ENCODE measurements around the gene CHST4. TPM values are rescaled to one million over a fixed set of nuclear protein-coding genes. Genes with fewer than 3 reads are reported as not detected.

The CHST4 gene
- polyA plus RNA-seq, 1 donor from 2014 or later: not detected

DNA sequence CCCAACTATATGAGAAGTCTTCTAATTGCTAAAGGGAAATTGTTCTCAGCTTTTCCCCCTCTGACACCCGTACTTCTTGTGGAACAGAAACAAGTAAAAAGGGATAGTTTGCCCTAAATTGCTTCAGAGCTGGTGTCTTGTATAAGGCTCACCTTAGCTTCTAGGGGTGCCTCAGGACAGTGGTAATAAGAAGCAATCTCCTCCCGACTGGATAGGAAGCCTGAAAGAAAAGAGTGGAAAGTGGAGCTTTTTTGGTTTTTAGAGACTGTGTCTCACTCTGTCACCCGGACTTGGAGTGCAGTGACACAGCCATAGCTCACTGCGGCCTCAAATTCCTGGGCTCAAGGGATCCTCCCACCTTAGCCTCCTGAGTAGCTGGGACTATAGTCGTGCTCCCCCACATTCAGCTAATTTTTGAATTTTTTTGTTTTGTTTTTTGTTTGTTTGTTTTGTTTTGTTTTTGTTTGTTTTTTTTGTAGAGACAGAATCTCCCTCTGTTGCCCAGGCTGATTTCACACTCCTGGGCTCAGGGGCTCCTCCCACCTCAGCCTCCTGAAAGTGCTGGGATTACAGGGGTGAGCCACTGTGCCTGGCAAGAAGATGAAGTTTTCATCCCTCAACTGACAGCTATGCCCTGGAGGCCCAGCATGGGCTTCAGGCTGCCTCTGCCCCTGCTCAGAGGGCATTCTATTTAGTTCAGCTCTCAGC, 47.3 kb downstream of the CHST4 start:
- no peak overlapping the region for H3K4me3 ChIP-seq (ENCODE audit: low read length)
- H3K9ac ChIP-seq (ENCODE audit: low read length): no peak overlapping the region
- H3K4me2 ChIP-seq (ENCODE audit: low read length): no peak overlapping the region
- no peaks in the 10 kb centered on the region for H3K36me3 ChIP-seq (ENCODE audit: insufficient read depth, low read length)
- H3K79me2 ChIP-seq (replicated peaks; ENCODE audit: insufficient read depth, low read length): no peaks in the 10 kb centered on the region
- no peak overlapping the region for H3K27ac ChIP-seq (ENCODE audit: low read length)
- no peaks in the 10 kb centered on the region for H3K9me2 ChIP-seq (ENCODE audit: insufficient read depth, low read length)
- no peaks in the 10 kb centered on the region for H3K9me3 ChIP-seq (ENCODE audit: low read length)
- TF ChIP-seq MXI1 (conservative IDR thresholded peaks at IDR 0.05; ENCODE audit: poor library complexity, severe bottlenecking) (no peak), SMC3 (conservative IDR thresholded peaks at IDR 0.05; ENCODE audit: poor library complexity) (no peak), POLR2AphosphoS5 (IDR thresholded peaks at IDR 0.05) (no peak), EZH2 (IDR thresholded peaks at IDR 0.05; ENCODE audit: borderline replicate concordance, insufficient read depth, low read length, poor library complexity, severe bottlenecking) (no peak), REST (IDR thresholded peaks at IDR 0.05; ENCODE audit: borderline replicate concordance) (no peak)
- no peaks in the 10 kb centered on the region for H3F3A ChIP-seq (ENCODE audit: insufficient read depth, low read length, poor library complexity, severe bottlenecking)
- H4K20me1 ChIP-seq (ENCODE audit: insufficient read depth): no peaks in the 10 kb centered on the region
- H2AFZ ChIP-seq (ENCODE audit: low read depth, low read length): no peak overlapping the region
- no peaks in the 10 kb centered on the region for H3K27me3 ChIP-seq (ENCODE audit: insufficient read depth, low read depth, low read length)

DNA sequence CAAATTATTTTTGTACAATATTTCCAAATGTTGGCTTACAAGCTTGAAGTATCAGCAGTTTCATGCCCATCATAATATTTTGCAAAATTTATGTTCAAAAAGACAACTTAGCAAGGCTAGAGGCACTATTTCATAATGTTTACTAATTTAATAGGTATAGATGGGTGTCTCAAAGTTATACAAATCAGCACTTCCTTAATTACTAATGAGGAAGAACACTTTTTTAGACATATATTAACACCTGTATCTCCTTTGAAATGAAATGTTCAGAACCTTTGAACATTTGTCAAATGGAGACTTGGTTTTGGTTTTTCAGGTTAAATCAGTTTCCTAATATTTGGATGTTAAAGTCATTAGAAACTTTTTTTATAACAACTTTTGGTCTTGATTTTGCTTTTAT, 48.5 kb downstream of the CHST4 start:
- Histone ChIP-seq H3K9me2 (ENCODE audit: insufficient read depth, low read length) (no peaks in the 10 kb centered on the region), H3K27me3 (ENCODE audit: insufficient read depth, low read depth, low read length) (no peaks in the 10 kb centered on the region), H3K4me3 (ENCODE audit: low read length) (no peak overlapping the region), H2AFZ (ENCODE audit: low read depth, low read length) (no peak overlapping the region), H3K9me3 (ENCODE audit: low read length) (no peaks in the 10 kb centered on the region), H3F3A (ENCODE audit: insufficient read depth, low read length, poor library complexity, severe bottlenecking) (no peaks in the 10 kb centered on the region), H4K20me1 (ENCODE audit: insufficient read depth) (no peaks in the 10 kb centered on the region), H3K36me3 (ENCODE audit: insufficient read depth, low read length) (no peaks in the 10 kb centered on the region), H3K9ac (ENCODE audit: low read length) (no peak overlapping the region), H3K79me2 (replicated peaks; ENCODE audit: insufficient read depth, low read length) (no peaks in the 10 kb centered on the region), H3K27ac (ENCODE audit: low read length) (no peak overlapping the region), H3K4me2 (ENCODE audit: low read length) (no peak overlapping the region)
- TF ChIP-seq CTCF (IDR thresholded peaks at IDR 0.05; ENCODE audit: poor library complexity, severe bottlenecking): no peak
- no peak for TF ChIP-seq RAD21 (conservative IDR thresholded peaks at IDR 0.05)
- TF ChIP-seq MXI1 (conservative IDR thresholded peaks at IDR 0.05; ENCODE audit: poor library complexity, severe bottlenecking): no peak
- TF ChIP-seq SMC3 (conservative IDR thresholded peaks at IDR 0.05; ENCODE audit: poor library complexity): no peak
- no peak for TF ChIP-seq REST (IDR thresholded peaks at IDR 0.05; ENCODE audit: borderline replicate concordance)
- TF ChIP-seq TAF1 (IDR thresholded peaks at IDR 0.05; ENCODE audit: low read depth): no peak
- TF ChIP-seq POLR2AphosphoS5 (IDR thresholded peaks at IDR 0.05): no peak
- no peak for TF ChIP-seq EZH2 (IDR thresholded peaks at IDR 0.05; ENCODE audit: borderline replicate concordance, insufficient read depth, low read length, poor library complexity, severe bottlenecking)
- TF ChIP-seq EP300 (conservative IDR thresholded peaks at IDR 0.05; ENCODE audit: poor library complexity, severe bottlenecking): no peak

Data from neural cell (in vitro differentiated cells).